NCI-H524 treated with DMSO at 0.1 percent for 48 hours (cell line): ENCODE results near the gene KAZN.
A peak's percentile ranks its signal among the peaks of the same experiment; 100 is the strongest.

ENCODE experiments used
- DNase-seq: peaks from one replicate; lab custom pipeline; 2025; lab: John Stamatoyannopoulos, UW

The KAZN gene

GRCh38 chr1:15141935-15142539, 543.6 kb downstream of the KAZN start:
- DNase-seq = no peak

- no peak for DNase-seq
These were observed 546.8 kb downstream of the KAZN start for GRCh38 chr1:15145327-15145726.

- no peak for DNase-seq
These were observed 547.7 kb downstream of the KAZN start for GRCh38 chr1:15146142-15146680.

GRCh38 chr1:15146971-15147376, 548.5 kb downstream of the KAZN start:
- DNase-seq = no peak

- DNase-seq = no peak
These were observed 549.5 kb downstream of the KAZN start for GRCh38 chr1:15148004-15148403.

- no peak for DNase-seq
These were observed 550.0 kb downstream of the KAZN start for GRCh38 chr1:15148475-15148874.

GRCh38 chr1:15148941-15149340, 550.5 kb downstream of the KAZN start:
- DNase-seq = peak; percentile 20

- no peak for DNase-seq
These were observed 551.9 kb downstream of the KAZN start for GRCh38 chr1:15150376-15150775.

- peak; percentile 58 for DNase-seq
These were observed 552.9 kb downstream of the KAZN start for GRCh38 chr1:15151377-15151806.

GRCh38 chr1:15151871-15152270, 553.4 kb downstream of the KAZN start:
- no peak for DNase-seq

- DNase-seq = peak; percentile 25
These were observed 554.1 kb downstream of the KAZN start for GRCh38 chr1:15152318-15153183.

- no peak for DNase-seq
These were observed 554.8 kb downstream of the KAZN start, which contains the start of gene TMEM51 for GRCh38 chr1:15153184-15153841. Gene TMEM51, plus strand, starts transcription at chr1:15153747. Its CDS starts 61,341 bp downstream, at chr1:15215088.

- DNase-seq = no peak
These were observed 555.5 kb downstream of the KAZN start for GRCh38 chr1:15153842-15154479.

- DNase-seq = no peak
These were observed 556.1 kb downstream of the KAZN start for GRCh38 chr1:15154480-15155036.

GRCh38 chr1:15155191-15155590, 556.7 kb downstream of the KAZN start:
- no peak for DNase-seq

- peak; percentile 29 for DNase-seq
These were observed 557.6 kb downstream of the KAZN start for GRCh38 chr1:15155888-15156741.

- no peak for DNase-seq
These were observed 558.4 kb downstream of the KAZN start for GRCh38 chr1:15156807-15157380.

- DNase-seq = no peak
These were observed 559.3 kb downstream of the KAZN start for GRCh38 chr1:15157524-15158399.

GRCh38 chr1:15158506-15159165, 560.2 kb downstream of the KAZN start:
- DNase-seq = no peak
